SHP77 (cell line): ENCODE data around the gene FKBP6.
A peak's percentile ranks its signal among the peaks of the same experiment; 100 is the strongest.
"Not testable (repeated sequence)": the region's sequence is repeated elsewhere in the genome, so short reads cannot be mapped to it uniquely, and the experiment has no call there.

Source experiments
- DNase-seq, 2 experiments: peaks; one replicate each; lab custom pipeline; 2025; lab: John Stamatoyannopoulos, UW

Gene FKBP6

GRCh38 chr7:73395538-73396503 lies 67.9 kb downstream of the FKBP6 start:
- no peak for DNase-seq

- peak in 1 of 2 experiments; percentile 7 for DNase-seq
These were observed 69.7 kb downstream of the FKBP6 start for GRCh38 chr7:73397521-73398281.

GRCh38 chr7:73399185-73400050 lies 71.5 kb downstream of the FKBP6 start:
- not testable (repeated sequence) for DNase-seq

DNA sequence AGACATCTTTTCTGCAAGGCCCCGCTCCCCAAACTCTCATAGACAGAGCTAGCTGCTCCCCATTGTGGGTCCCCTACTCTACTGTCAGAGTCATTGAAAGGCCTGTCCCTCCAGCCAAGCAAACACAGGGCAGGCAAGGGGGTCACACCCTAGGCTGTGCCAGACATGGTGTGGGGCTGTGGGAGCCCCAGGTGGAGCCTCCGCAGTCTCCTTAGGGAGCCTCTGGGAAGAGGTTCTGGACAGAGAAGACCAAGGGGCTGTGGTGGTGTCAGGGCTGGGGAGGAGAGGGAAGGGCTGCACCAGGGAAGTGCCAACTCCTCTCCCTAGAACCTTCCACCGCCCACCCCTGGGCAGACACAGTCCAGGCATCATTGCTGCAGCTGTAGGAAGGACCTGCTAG lies 76.9 kb downstream of the FKBP6 start:
- DNase-seq: not testable (repeated sequence)
